ENCODE measurements around the gene IFT122. TPM values are rescaled to one million over a fixed set of nuclear protein-coding genes. Genes with fewer than 3 reads are reported as not detected.
"Not testable (repeated sequence)": the region's sequence is repeated elsewhere in the genome, so short reads cannot be mapped to it uniquely, and the experiment has no call there.

IFT122 gene
- total RNA-seq, 6 experiments from 2014 or later = 7.1 to 16.8 (median 11.5) TPM

GRCh38 chr3:129490273-129490675, 50.2 kb downstream of the IFT122 start:
- TF ChIP-seq POLR2A (IDR thresholded peaks at IDR 0.05) = no peak
- TF ChIP-seq CTCF (IDR thresholded peaks at IDR 0.05) = peak; percentile 89 to 93 (median 91)
- 15% methylated on average over 5 of the region's 5 CpGs for WGBS (ENCODE audit: insufficient coverage, low coverage, low lambda C conversion rate, missing lambda C conversion rate)
- H3K27ac ChIP-seq = peak overlapping the region; percentile 42 to 67 (median 54)
- ATAC-seq (peak; percentile 91 to 94 (median 93)), DNase-seq (peak; percentile 82 to 83 (median 83))
- intact Hi-C loops (cut with DNase I) = loop anchor here in 1 of 2 donors (10.0 kb wide), 1 partner anchor 335 kb away; no protein-coding TSS in a partner anchor
- H3K9me3 ChIP-seq = no peaks in the 10 kb centered on the region
- H3K36me3 ChIP-seq = peaks cover 0 to 5% (median 0%) of the 10 kb centered on the region in 4 donors
- peaks cover 0 to 22% (median 4%) of the 10 kb centered on the region in 4 donors for H3K4me1 ChIP-seq
- H3K27me3 ChIP-seq = no peaks in the 10 kb centered on the region
- H3K4me3 ChIP-seq = no peak overlapping the region

- H3K27me3 ChIP-seq, H3K36me3 ChIP-seq, H3K4me3 ChIP-seq, H3K9me3 ChIP-seq: not testable (repeated sequence)
- ATAC-seq = peak; percentile 13 to 43 (median 40)
- peaks cover 0 to 22% (median 4%) of the 10 kb centered on the region in 4 donors for H3K4me1 ChIP-seq
- 43% methylated on average over 3 of the region's 4 CpGs for WGBS (ENCODE audit: insufficient coverage, low coverage, low lambda C conversion rate, missing lambda C conversion rate)
- peak overlapping the region in 2 of 3 donors; percentile 54 to 67 for H3K27ac ChIP-seq
- peak in 1 of 3 donors; percentile 68 for DNase-seq
- intact Hi-C loops (cut with DNase I) = loop anchor here in 1 of 2 donors (10.0 kb wide), 1 partner anchor 334 kb away; no protein-coding TSS in a partner anchor
Observed at GRCh38 chr3:129491077-129491476, 51.1 kb downstream of the IFT122 start.

GRCh38 chr3:129491794-129492193, 51.8 kb downstream of the IFT122 start:
- 78% methylated on average over 4 of the region's 9 CpGs for WGBS (ENCODE audit: insufficient coverage, low coverage, low lambda C conversion rate, missing lambda C conversion rate)
- Histone ChIP-seq H3K27me3 (no peaks in the 10 kb centered on the region), H3K4me3 (no peak overlapping the region), H3K9me3 (no peaks in the 10 kb centered on the region), H3K36me3 (peaks cover 0 to 5% (median 0%) of the 10 kb centered on the region in 4 donors), H3K27ac (no peak overlapping the region), H3K4me1 (peaks cover 0 to 17% (median 4%) of the 10 kb centered on the region in 4 donors)
- no peak for TF ChIP-seq POLR2A (IDR thresholded peaks at IDR 0.05)
- ATAC-seq (no peak), DNase-seq (no peak)
- intact Hi-C loops (cut with DNase I) = loop anchor here in 1 of 2 donors (10.0 kb wide), 1 partner anchor 333 kb away; no protein-coding TSS in a partner anchor

- no peak for ATAC-seq
- no peak for TF ChIP-seq POLR2A (IDR thresholded peaks at IDR 0.05)
- TF ChIP-seq CTCF (IDR thresholded peaks at IDR 0.05) = no peak
- Histone ChIP-seq H3K27ac (no peak overlapping the region), H3K27me3 (no peaks in the 10 kb centered on the region), H3K36me3 (peaks cover 0 to 5% (median 0%) of the 10 kb centered on the region in 4 donors), H3K9me3 (no peaks in the 10 kb centered on the region), H3K4me3 (no peak overlapping the region), H3K4me1 (peaks cover 0 to 11% (median 4%) of the 10 kb centered on the region in 4 donors)
- no peak for DNase-seq
- WGBS (ENCODE audit: insufficient coverage, low coverage, low lambda C conversion rate, missing lambda C conversion rate) = 86% methylated on average over 4 of the region's 4 CpGs
- intact Hi-C loops (cut with DNase I) = loop anchor here in 1 of 2 donors (10.0 kb wide), 1 partner anchor 332 kb away; no protein-coding TSS in a partner anchor
Observed at GRCh38 chr3:129492691-129493090, 52.7 kb downstream of the IFT122 start.

- no peak for DNase-seq
- no peak for TF ChIP-seq CTCF (IDR thresholded peaks at IDR 0.05)
- TF ChIP-seq POLR2A (IDR thresholded peaks at IDR 0.05) = no peak
- no peak for ATAC-seq
- no peaks in the 10 kb centered on the region for H3K27me3 ChIP-seq
- intact Hi-C loops (cut with DNase I) = loop anchor here in 1 of 2 donors (10.0 kb wide), 1 partner anchor 332 kb away; no protein-coding TSS in a partner anchor
- no peak overlapping the region for H3K4me3 ChIP-seq
- no peaks in the 10 kb centered on the region for H3K9me3 ChIP-seq
- H3K4me1 ChIP-seq = peaks cover 0 to 13% (median 4%) of the 10 kb centered on the region in 4 donors
- 82% methylated on average over 4 of the region's 4 CpGs for WGBS (ENCODE audit: insufficient coverage, low coverage, low lambda C conversion rate, missing lambda C conversion rate)
- H3K27ac ChIP-seq = no peak overlapping the region
- H3K36me3 ChIP-seq = peaks cover 0 to 5% (median 0%) of the 10 kb centered on the region in 4 donors
Observed at GRCh38 chr3:129493206-129493605, 53.2 kb downstream of the IFT122 start.

- intact Hi-C loops (cut with DNase I) = loop anchor here in 1 of 2 donors (10.0 kb wide), 1 partner anchor 330 kb away; no protein-coding TSS in a partner anchor
Observed at GRCh38 chr3:129494499-129494898, 54.5 kb downstream of the IFT122 start.

GRCh38 chr3:129495006-129495639, 55.1 kb downstream of the IFT122 start:
- WGBS (ENCODE audit: insufficient coverage, low coverage, low lambda C conversion rate, missing lambda C conversion rate) = 67% methylated on average over 1 of the region's 10 CpGs
- DNase-seq, H3K27me3 ChIP-seq, H3K9me3 ChIP-seq, H3K36me3 ChIP-seq, H3K4me3 ChIP-seq: not testable (repeated sequence)
- intact Hi-C loops (cut with DNase I) = loop anchor here in 1 of 2 donors (10.0 kb wide), 1 partner anchor 330 kb away; no protein-coding TSS in a partner anchor
- Histone ChIP-seq H3K27ac (peak overlapping the region in 1 of 3 donors; percentile 21), H3K4me1 (peaks cover 0 to 28% (median 11%) of the 10 kb centered on the region in 4 donors)
- ATAC-seq = peak in 3 of 4 donors; percentile 10 to 29 (median 21)

More at GRCh38 chr3:129494499-129494898, 54.5 kb downstream of the IFT122 start:
- Histone ChIP-seq H3K27ac (peak overlapping the region in 1 of 3 donors; percentile 57), H3K4me1 (peaks cover 0 to 22% (median 8%) of the 10 kb centered on the region in 4 donors)
- not testable (repeated sequence) for H3K4me3 ChIP-seq, H3K9me3 ChIP-seq, H3K27me3 ChIP-seq, ATAC-seq, DNase-seq, H3K36me3 ChIP-seq
- 63% methylated on average over 4 of the region's 5 CpGs for WGBS (ENCODE audit: insufficient coverage, low coverage, low lambda C conversion rate, missing lambda C conversion rate)

- DNase-seq, ATAC-seq, H3K36me3 ChIP-seq, H3K4me3 ChIP-seq, H3K27me3 ChIP-seq, H3K9me3 ChIP-seq: not testable (repeated sequence)
- H3K27ac ChIP-seq = peak overlapping the region; percentile 15 to 73 (median 40)
- H3K4me1 ChIP-seq = peaks cover 0 to 27% (median 10%) of the 10 kb centered on the region in 4 donors
- WGBS (ENCODE audit: insufficient coverage, low coverage, low lambda C conversion rate, missing lambda C conversion rate) = 91% methylated on average over 1 of the region's 2 CpGs
- intact Hi-C loops (cut with DNase I) = loop anchor here in 1 of 2 donors (10.0 kb wide), 1 partner anchor 327 kb away; no protein-coding TSS in a partner anchor
Observed at GRCh38 chr3:129497876-129498275, 57.9 kb downstream of the IFT122 start.

Measured in right lobe of liver (tissue), 6 donors.